Superior temporal gyrus (tissue), 1 donor: Measurements from ENCODE around the gene SLC9A4.
A peak's percentile ranks its signal among the peaks of the same experiment; 100 is the strongest.

Source experiments
- DNase-seq: peaks from one replicate; pipeline ENCODE4 v3.0.0-alpha.2; 2016; ENCODE audit errors: extremely low spot score

Gene SLC9A4

DNA sequence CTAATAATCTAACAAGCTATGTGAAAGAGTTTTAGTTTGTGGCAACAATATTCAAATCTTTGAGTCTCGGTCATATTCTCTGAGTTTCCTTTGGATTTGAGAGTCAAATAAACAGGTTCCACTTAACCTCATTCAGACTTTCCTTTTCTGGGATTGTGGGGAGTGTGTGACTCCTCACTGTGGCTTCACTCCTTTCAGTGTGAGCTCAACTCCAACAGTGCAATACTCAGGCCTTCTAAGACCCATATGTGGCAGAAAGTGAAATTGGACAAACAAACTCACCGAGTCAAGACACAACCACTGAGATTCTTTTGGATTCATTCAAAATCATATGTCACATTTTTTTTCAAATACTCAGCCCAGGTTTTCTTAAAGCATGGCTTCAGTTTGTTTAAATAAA lies 25.4 kb downstream of the SLC9A4 start:
- no peak for DNase-seq

DNA sequence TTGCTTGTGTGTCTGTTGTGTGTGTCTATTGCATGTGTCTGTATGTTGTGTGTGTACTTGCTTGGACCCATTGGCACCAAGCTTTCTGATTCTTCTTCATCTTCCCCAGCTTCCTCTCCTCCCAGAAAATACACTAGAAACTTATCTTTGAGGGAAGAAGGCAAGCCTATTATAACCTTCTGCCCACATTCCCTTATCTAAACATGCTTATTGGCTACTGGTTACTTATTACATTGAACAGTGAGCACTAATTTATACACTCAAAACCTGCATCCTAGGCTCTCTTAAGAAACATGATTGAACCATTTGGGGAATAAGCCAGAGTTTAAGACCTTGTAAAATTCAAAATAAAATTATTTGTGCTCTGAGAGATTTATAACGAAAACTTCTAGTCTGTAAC lies 26.5 kb downstream of the SLC9A4 start:
- DNase-seq: no peak

DNA sequence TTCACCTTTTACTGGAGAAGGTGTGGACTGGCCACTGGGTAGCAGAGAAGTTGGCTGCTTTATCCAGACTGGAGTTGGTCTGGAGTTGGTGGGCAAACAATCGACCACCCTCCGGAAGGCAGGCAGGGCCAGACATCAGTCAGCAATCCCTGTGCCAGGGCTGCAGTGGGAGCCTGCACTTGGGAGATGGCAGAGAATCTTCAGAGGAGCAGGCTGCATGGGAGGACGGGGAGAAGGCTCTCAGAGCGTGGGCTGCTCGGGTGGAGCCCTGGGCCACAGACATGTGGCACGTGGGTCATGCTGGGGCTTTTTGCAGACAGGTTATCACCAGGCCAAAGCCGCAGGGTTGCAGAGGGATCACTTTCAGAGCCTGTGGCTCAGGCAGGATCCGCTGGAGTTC lies 29.6 kb downstream of the SLC9A4 start:
- no peak for DNase-seq

DNA sequence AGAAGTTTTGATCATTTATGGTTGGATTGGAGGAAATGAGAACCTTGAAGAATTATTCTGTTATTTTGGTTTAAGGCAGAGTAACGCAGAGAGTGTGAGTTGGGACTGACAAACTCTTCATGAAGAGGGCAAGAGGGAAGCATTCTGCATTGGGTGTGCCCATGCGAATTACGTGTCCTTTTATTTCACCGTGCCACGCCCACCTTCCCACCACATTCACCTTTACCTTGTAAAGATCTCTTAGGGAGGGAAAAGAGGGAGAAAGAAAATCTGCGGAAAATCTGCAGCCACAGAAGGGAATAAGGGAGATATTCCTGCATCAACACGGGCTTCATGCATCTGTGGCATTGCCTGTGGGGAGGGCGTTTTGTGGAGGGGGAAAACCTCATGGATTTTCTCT lies 31.8 kb downstream of the SLC9A4 start:
- DNase-seq: no peak

DNA sequence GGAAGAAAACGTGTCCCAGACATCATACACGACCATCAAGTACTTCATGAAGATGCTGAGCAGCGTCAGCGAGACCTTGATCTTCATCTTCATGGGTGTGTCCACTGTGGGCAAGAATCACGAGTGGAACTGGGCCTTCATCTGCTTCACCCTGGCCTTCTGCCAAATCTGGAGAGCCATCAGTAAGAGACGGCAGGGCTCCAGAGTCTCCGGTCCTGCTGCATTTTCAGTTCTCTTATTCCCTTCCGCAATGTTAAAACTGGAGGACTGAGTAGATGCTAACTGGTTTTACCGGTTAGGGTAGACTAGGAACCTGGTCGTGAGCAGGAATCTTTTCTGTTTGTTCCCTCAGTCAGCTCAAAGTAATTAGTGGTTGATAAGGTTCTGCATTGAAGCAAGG lies 32.3 kb downstream of the SLC9A4 start:
- DNase-seq: no peak

DNA sequence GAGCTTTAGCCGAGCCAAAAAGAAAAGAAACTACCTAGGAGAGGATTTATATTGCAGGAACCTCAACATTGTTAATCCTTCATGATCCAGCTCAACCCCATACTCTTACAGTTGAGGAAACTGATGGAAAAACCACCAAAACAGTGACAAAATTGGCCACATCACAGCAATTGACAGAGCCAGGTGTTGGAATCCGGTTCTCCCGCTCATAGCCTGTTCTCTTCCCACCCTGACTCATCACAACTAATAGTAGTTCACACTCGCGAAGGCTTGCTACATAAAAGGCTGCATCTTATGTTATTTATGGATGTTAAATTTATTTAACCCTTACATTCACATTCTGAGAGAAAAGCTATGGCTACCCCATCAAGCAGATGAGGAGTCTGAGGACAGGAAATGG lies 33.7 kb downstream of the SLC9A4 start:
- no peak for DNase-seq

DNA sequence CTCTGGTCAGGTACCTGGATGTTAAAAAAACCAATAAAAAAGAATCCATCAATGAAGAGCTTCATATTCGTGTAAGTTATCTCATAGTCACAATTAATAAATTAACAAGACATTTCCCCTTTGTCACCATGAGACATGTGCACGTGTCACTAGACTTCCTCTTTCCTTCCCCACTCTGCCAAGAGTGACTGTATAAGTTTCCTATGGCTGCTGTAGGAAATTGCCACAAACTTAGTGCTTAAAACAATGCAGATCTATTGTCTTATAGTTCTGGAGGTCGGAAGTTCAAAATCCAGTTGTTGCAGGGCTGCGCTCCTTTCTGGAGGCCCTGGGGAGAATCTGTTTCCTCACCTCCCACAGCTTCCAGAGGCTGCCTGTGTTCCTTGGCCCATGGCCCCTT lies 35.8 kb downstream of the SLC9A4 start:
- DNase-seq: no peak

DNA sequence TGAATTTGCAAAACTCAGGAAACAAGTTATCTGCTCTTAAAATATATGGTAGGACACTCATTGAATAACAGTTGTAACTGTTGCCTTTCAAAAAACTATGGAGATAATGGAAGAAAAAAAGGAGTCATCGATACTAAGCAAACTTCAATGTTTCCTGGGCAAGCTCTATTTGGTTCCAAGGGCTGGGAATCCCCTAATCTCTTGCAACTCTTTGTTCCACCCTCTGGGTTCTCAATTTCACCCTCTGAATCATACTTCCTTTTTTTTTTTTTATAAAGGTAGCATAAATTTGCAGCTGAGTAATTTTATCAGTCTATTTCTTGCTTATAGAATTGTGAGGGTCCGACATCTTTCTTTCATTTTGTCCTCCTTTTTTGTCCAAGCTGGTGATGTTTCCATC lies 36.7 kb downstream of the SLC9A4 start:
- no peak for DNase-seq

DNA sequence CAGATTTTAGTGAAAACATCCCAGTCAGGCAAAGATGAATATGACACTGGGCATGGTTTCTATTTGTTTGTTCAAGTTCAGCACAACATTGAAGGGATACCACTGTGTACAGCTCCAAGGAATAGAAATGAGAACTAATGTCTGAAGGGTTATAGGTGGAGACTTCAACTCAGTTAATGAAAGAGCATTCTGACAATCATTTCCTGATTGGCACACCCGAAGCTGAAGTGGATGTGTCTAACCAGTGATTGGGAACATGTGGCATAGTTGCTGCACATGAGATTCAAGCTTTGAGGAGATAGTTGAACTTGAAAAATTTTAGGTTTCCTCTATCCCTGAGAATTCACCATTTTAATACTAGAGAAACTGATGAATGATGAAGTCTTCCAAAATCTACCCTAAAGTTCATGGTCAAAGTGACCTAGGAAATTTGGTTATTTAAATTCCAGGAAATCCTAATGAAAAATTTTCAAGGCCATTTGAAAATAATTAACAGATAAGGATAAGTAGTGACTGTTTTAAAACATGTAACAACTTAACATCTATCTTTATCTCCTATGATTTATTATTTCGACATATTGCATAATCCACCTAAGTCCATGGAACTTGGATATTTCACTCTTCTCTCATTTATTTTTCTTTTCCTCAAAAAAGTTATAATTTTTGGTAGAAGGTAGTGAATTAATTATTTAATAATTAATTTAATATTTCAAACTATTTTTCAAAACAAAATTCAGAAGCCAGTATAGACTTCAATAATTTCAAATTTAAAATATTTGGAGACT lies 38.0 kb downstream of the SLC9A4 start:
- no peak for DNase-seq

DNA sequence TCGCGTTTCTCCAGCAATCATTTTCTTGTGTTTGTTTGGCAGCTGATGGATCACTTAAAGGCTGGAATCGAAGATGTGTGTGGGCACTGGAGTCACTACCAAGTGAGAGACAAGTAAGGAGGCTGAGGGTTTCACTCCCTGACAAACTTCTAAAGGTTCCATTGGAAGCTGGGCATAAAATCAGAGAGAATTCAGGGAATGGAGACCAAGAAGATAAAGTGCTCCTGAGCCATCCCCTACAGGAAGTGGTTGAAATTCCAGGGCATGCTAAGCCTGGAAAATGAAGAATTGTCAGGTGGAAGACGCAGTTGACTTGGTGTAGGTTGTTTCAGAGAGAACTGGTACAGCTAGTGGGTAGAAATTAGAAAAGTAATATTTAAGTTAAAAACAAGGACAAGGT lies 39.1 kb downstream of the SLC9A4 start:
- no peak for DNase-seq

DNA sequence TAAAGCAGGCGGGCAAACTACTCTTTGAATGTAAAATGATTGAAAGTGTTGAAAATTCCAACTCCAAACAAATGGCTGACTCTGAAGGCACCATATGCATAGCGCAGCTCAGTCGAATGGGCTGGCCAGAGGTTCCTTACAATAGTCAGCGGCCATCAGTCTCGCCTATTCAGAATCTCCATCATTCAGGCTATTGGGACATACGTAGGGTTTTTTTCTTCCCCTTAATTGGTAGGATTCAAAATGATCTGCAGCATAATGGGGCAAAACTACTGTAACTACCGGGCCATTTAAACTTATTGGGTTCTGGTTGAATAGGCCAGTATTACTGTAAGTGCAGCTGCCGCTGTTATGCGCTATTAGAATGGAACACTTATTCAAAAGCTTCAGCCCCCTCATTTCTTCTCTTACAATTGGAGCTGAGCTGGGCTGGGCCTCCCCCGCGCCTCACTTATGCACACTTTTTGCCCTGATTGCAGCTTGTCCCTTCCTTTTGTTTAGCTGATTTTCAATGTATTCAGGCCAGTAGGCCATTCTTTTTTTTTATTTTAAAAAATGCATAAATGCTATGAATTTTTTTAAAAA lies 40.4 kb downstream of the SLC9A4 start:
- no peak for DNase-seq

DNA sequence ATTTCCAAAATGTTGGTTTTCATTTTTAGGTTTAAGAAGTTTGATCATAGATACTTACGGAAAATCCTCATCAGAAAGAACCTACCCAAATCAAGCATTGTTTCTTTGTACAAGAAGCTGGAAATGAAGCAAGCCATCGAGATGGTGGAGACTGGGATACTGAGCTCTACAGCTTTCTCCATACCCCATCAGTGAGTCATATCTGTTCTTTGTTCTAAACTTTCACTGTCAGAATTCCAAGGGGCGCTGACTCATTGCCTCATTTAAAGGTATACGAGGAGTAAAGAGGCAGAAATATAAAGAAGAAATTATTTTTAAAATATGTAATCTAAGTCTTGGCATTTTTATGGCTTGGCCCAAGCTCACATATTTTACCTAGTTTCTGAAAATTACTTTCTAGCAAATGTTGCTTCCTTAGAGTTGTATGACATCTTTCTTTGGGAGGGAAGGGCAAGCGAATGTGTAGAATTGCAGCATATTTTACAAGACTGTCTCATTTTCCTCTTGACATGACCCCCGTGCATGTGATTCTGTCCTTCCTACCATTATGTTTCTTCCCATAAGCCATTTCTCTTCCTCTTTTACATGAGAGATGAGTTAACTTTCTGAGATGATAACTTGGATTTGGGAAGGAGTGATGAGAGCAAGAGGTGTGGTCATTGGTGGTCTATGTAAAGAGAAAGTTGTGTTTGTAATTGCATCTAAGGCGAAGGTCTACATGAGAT lies 41.2 kb downstream of the SLC9A4 start:
- DNase-seq: peak; percentile 24

DNA sequence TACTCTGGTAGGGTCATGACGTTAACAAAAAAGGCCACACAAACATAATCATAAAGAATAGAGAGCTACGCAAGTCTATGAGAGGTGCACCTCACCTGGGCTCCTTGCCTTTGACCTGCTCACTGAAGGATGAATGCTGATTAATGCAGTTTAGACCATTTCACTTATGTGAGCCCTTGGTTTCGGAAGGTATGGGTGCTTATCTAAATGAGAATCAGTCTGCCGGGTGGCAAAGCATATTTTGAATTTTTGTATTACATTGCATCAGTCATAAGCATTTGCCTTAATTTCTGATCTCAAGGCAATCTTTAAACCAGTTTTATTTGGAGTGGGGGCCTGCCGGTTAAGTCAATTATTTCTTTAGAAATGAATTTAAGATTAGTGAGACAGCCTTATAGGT lies 42.8 kb downstream of the SLC9A4 start:
- DNase-seq: no peak

DNA sequence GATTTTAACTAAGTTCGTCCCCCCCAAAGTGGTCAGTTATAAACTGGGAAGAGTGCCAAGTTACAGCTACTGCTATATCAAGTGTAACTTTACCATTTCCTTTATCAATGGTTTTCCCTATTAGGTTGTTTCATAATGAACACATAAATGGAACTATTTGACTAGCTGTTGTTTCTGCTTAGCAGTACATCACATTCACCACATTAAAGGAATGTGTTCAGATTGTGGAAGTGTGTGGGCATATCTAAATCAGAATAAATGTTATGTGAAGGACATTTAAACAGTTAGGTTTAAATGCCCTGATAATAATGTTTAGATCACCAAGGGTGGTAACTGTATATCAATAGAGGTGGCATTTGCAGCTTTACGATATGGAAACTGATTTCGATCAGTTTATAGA lies 45.1 kb downstream of the SLC9A4 start:
- no peak for DNase-seq

DNA sequence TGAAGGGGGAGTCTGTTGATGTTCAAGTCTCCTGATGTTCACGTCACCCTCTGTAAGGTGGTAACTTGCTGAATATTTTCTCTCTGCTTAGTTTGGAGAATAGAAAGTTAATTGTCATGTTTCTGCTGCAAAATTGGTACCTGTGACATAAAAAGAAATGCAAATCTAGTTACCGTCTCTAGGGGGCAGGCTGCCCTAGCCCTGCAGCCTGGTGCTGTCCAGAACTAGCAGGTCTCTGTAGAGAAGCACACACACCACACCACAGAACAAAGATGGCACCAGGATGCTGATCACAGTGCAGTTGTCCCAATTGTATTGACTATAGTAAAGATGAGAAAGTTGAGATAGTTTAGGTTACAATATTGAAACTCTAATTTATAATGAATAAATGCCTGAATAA lies 47.0 kb downstream of the SLC9A4 start:
- DNase-seq: no peak

DNA sequence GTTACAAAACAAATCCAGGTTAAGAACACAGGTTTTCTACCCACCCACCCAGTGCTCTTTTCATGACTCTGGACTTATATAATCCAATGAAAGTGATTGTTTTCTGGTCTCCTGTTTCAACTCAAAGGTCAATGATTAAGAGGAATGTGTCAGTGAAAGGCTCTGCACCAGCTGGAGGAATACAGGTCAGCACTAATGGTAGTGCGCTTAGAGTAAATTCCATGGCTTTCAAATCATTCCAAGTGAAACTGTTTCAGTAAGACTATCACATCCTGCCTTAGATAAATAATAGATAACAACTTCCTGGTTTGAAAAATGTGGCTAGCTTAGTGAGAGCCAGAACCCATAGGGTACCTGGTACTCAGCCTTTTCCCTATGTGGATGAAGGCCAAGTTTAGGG lies 47.8 kb downstream of the SLC9A4 start:
- no peak for DNase-seq

DNA sequence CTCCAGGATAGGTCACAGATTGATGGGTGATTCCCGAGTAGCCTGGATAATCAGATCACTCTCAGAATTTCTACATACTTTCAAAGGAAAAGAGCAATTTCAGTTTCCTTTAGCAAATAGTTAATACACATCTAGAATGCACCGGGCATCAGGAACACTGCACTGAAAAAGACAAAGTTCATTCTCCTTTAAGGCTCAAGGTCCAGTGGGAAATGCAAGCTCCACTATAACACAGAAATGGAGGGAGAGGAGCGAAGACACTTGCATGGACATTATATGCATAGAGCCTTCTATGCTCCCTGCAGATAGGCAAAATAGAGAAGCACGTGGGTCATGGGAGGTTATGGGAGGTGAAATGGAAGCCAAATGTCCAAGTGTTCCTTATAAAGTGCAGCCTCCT lies 49.1 kb downstream of the SLC9A4 start:
- DNase-seq: no peak

DNA sequence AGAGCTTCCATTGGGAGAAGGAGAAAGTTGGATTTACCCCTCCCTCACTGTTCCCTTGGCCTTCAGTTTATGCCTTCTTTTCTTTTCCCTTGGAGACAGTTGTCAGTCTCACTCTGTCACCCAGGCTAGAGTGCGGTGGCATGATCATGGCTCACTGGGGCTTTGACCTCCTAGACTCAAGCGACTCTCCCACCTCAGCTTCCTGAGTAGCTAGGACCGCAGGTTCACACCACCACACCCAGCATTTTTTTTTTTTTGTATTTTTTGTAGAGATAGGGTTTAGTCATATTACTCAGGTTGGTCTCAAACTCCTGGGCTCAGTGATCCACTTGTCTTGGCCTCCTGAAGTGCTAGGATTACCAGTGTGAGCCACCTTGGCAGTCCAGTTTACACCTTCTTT lies 49.9 kb downstream of the SLC9A4 start:
- DNase-seq: no peak

DNA sequence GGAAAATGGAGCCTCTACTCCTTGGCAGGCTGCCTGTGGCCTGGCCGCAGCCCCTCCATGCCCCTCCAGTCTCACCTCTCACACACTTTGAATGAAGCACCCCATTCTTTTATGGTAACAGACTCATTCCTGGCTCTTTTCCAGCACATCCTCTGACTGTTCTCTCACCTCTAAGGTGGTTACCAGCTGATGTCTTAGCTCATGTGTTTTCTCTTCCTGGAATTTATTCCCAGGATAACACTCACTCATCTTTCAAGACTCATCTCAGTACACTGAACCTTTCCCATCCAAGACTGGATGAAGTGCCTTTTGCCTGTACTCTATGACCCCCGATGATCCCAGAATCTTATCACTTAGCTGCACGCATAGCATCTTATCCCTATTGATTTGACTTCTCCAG lies 50.6 kb downstream of the SLC9A4 start:
- DNase-seq: no peak

DNA sequence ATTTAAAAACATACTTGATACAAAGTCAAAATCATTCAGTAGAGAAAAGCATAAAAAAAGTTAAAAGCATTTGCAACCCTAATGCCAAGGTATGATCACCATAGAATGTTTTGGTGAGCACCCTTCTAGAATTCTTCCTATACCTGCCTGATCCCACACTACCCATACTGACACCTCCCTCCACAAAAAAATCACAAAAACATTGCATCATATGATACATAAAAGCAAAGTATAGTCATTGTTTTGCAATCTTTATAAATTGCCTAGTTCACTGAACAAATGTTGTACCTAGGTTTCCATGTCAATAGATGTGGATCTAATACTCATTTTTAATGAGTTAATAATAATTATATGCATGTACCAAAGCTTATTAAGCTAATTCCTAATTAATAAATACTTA lies 54.1 kb downstream of the SLC9A4 start:
- no peak for DNase-seq

DNA sequence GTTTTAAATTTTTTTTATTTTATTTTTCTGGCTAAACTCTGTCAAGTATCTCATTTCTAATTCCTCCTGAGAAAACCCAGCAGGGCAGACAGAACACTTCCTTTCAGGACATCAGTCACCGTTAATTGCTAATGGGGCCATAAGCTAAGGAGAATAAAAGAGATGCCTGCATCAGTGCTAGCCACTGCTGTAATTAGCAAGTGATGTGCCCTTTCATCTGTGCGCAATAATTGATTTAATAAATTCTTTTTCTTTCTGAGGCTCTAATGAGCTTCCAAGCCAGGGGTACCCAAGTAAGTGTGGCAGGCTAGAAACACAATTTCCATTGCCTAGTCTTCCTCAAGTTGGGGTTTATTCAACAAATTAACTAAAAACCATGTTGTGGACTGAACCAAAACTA lies 65.5 kb downstream of the SLC9A4 start:
- no peak for DNase-seq

DNA sequence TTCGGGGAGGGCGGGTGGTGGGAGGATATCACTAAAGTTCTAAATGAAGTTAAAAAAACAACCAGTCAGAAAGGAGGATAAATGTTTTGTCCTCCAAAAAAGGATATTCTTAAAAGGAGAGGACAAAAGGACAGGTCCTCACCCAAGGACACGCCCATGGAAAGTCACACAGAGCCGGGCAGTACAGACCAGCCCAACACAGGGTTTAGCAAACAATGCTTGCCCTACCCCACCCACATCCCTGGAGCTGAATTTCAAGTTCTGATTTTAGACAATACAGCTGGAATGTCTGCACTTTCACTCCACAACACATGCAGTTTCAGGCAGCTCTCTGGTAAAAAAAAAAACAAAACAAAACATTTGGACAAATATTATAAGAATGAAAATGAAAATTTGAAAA lies 67.9 kb downstream of the SLC9A4 start:
- no peak for DNase-seq

DNA sequence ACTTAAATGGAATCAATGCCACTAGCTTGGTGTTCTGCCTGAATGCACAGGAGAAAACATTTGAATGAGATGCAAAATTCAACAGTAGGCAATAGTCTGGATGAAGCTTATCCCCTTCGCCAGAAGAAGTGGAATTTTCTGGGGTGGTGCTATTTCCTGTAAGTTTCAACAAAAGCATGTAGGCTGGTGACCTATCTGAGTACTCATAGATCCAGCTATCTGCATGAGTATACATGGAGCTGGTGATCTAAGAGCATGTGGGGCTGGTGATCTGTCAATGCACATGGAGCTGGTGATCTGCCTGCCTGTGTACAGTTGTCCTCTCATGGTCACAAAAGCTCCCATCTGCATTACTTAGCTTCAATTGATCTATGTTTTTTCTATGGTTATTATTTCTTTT lies 71.2 kb downstream of the SLC9A4 start:
- no peak for DNase-seq
